PC-9 (cell line): Measurements from ENCODE around the gene SH3RF3. TPM values are rescaled to one million over a fixed set of nuclear protein-coding genes. Genes with fewer than 3 reads are reported as not detected.

ENCODE experiments used
- BruUV-seq: library from RNA; stranded (reverse); fragments of 400-500 nt; replicated peaks from 2 replicates; lab custom pipeline; 2021; lab: Mats Ljungman, UMichigan
- CTCF ChIA-PET: fragments of 300-600 bp; sonication (Branson Sonifier 250); formaldehyde crosslinking; loops from one replicate; lab custom pipeline; 2022; ENCODE audit warnings: antibody characterized with exemption; lab: Charles Lee
- POLR2A ChIA-PET: fragments of 300-600 bp; sonication (Branson Sonifier 250); formaldehyde crosslinking; loops from one replicate; lab custom pipeline; 2022; ENCODE audit warnings: antibody characterized with exemption; ENCODE audit not compliant: unreplicated experiment; lab: Charles Lee
- DNase-seq, 2 experiments: peaks; one replicate each; pipeline versions ENCODE4 v3.0.0 to v3.0.0-alpha.2; 2015 to 2022; ENCODE audit warnings: mixed read lengths in 1 of 2
- H2AFZ ChIP-seq: fragments of 200-600 bp; sonication (generic); 2 replicates; pipeline ENCODE4 v1.8.1; 2017; ENCODE audit warnings: antibody characterized with exemption
- H3F3A ChIP-seq: fragments of 200-600 bp; sonication (generic); 2 replicates; pipeline ENCODE4 v1.8.1; 2017; ENCODE audit warnings: antibody characterized with exemption, mild to moderate bottlenecking, low read depth; ENCODE audit not compliant: insufficient read depth
- H3K27ac ChIP-seq: fragments of 200-600 bp; sonication (generic); 2 replicates; pipeline ENCODE4 v1.6.1; 2016; ENCODE audit warnings: mixed run types
- H3K27me3 ChIP-seq: fragments of 200-600 bp; sonication (generic); 2 replicates; pipeline ENCODE4 v1.6.1; 2016; ENCODE audit warnings: low read depth, mixed run types; ENCODE audit not compliant: insufficient read depth
- H3K36me3 ChIP-seq: fragments of 200-600 bp; sonication (generic); 2 replicates; pipeline ENCODE4 v1.6.1; 2016; ENCODE audit warnings: low read depth, mixed run types
- H3K4me1 ChIP-seq: fragments of 200-600 bp; sonication (generic); replicated peaks from 2 replicates; pipeline ENCODE4 v1.6.1; 2016; ENCODE audit warnings: mixed run types; ENCODE audit not compliant: insufficient read depth
- H3K4me2 ChIP-seq: fragments of 200-600 bp; sonication (generic); 2 replicates; pipeline ENCODE4 v1.6.1; 2017; ENCODE audit warnings: mixed run types
- H3K4me3 ChIP-seq: fragments of 200-600 bp; sonication (generic); 2 replicates; pipeline ENCODE4 v1.6.1; 2016; ENCODE audit warnings: mixed run types
- H3K79me2 ChIP-seq: fragments of 200-600 bp; sonication (generic); 2 replicates; pipeline ENCODE4 v1.6.1; 2017; ENCODE audit warnings: low read depth, mixed run types
- H3K9me2 ChIP-seq: fragments of 200-600 bp; sonication (generic); 2 replicates; pipeline ENCODE4 v1.8.1; 2017; ENCODE audit warnings: mild to moderate bottlenecking; ENCODE audit not compliant: insufficient read depth
- H3K9me3 ChIP-seq: fragments of 200-600 bp; sonication (generic); 2 replicates; pipeline ENCODE4 v1.8.1; 2016; ENCODE audit warnings: low read depth; ENCODE audit not compliant: insufficient read depth
- H4K20me1 ChIP-seq: fragments of 200-600 bp; sonication (generic); 2 replicates; pipeline ENCODE4 v1.8.1; 2017; ENCODE audit not compliant: insufficient read depth
- EZH2 ChIP-seq: fragments of 200-600 bp; sonication (generic); IDR thresholded peaks from 2 replicates; pipeline ENCODE4 v1.8.0; 2017; ENCODE audit warnings: antibody characterized with exemption, low read depth
- intact Hi-C: fragments of 100-400 bp; cut with micrococcal nuclease; formaldehyde crosslinking; loops from one replicate; pipeline ENCODE4 v1.10.0; 2022; ENCODE audit not compliant: unreplicated experiment
- total RNA-seq: library from RNA; stranded (reverse); gene quantifications from 2 replicates; pipeline ENCODE4 v1.2.3, GENCODE V29; 2021
- TF ChIP-seq, protein P1 (sequence below): fragments of 200-600 bp; sonication (generic); conservative IDR thresholded peaks from 2 replicates; pipeline ENCODE4 v1.6.1; 2017; ENCODE audit warnings: mixed run types, antibody characterized with exemption, mild to moderate bottlenecking, moderate library complexity

Gene SH3RF3
- total RNA-seq, 1 experiment from 2014 or later: 6.1 TPM

DNA sequence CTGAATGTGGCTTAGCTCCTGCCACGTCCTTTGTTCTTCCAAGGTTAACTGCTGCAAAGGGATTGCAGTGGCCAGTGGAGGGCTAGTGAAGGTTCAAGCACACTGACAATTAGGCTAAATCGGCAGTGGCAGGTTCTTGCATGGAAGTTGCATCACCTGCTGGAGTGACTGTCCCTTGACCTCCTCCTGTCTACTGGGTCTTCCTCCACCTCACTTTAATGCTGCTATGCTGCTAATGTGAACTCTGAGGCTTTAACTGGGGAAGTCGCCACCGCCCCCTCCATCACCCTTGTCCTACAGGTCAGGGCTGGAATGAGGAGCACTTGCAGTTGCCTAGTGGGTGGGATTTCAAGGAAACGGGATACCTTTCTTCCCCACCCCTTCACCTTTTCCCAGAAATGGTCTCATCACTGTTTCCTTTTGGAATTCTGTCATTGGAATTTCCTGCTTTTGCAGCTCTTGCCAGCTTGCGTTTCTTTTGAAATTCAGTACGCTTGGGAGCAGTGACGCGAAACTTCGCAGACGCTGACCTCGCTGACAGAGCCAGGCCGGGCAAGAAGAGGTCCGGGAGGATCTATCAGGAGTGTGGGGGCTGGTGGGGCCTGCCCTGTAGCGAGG lies 150.3 kb downstream of the SH3RF3 start:
- intact Hi-C loops: no loop called here
- H3K4me3 ChIP-seq: no peak overlapping the region
- ChIA-PET CTCF (no interaction called here), POLR2A (no interaction called here)
- TF ChIP-seq, protein P1, sequence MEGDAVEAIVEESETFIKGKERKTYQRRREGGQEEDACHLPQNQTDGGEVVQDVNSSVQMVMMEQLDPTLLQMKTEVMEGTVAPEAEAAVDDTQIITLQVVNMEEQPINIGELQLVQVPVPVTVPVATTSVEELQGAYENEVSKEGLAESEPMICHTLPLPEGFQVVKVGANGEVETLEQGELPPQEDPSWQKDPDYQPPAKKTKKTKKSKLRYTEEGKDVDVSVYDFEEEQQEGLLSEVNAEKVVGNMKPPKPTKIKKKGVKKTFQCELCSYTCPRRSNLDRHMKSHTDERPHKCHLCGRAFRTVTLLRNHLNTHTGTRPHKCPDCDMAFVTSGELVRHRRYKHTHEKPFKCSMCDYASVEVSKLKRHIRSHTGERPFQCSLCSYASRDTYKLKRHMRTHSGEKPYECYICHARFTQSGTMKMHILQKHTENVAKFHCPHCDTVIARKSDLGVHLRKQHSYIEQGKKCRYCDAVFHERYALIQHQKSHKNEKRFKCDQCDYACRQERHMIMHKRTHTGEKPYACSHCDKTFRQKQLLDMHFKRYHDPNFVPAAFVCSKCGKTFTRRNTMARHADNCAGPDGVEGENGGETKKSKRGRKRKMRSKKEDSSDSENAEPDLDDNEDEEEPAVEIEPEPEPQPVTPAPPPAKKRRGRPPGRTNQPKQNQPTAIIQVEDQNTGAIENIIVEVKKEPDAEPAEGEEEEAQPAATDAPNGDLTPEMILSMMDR: no peak
- no peak for TF ChIP-seq EZH2
- H3K4me2 ChIP-seq: no peak overlapping the region; the same call in 1 of the 2 replicates
- H2AFZ ChIP-seq: no peak overlapping the region
- no peak overlapping the region for H3K27ac ChIP-seq
- no peaks in the 10 kb centered on the region for H3K79me2 ChIP-seq
- H4K20me1 ChIP-seq: peaks cover 8% of the 10 kb centered on the region; the same call in 1 of the 2 replicates
- BruUV-seq: no TSS peak
- no peaks in the 10 kb centered on the region; the same call in 1 of the 2 replicates for H3K9me2 ChIP-seq
- no peaks in the 10 kb centered on the region for H3F3A ChIP-seq
- H3K9me3 ChIP-seq: no peaks in the 10 kb centered on the region
- no peaks in the 10 kb centered on the region for H3K27me3 ChIP-seq
- H3K4me1 ChIP-seq: peaks cover 18% of the 10 kb centered on the region
- no peak for DNase-seq
- no peaks in the 10 kb centered on the region for H3K36me3 ChIP-seq

DNA sequence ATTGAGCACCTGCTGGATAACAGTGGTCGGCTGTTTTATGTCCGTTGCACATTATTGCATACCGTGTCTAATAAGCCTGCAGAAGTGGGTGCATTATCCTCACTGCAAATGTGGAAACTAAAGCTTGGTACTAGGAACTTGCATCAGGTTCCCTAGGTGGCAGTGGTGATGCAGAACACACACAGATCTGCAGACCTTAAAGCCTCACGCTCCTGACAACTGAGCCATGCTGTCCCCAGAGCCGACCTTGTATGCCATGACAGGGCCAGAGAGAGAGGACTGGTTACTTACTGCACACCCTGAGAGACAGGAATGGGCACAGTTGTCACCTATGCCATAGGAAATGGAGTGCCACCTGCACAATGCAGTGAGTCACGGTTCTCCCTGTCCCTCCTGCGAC lies 151.8 kb downstream of the SH3RF3 start:
- ChIA-PET POLR2A (no interaction called here), CTCF (no interaction called here)
- no peak overlapping the region for H2AFZ ChIP-seq
- no peak overlapping the region for H3K27ac ChIP-seq
- peaks cover 18% of the 10 kb centered on the region for H3K4me1 ChIP-seq
- H3K4me3 ChIP-seq: no peak overlapping the region
- H3K79me2 ChIP-seq: no peaks in the 10 kb centered on the region
- DNase-seq: no peak
- H3K27me3 ChIP-seq: no peaks in the 10 kb centered on the region
- no peaks in the 10 kb centered on the region; the same call in 1 of the 2 replicates for H3K9me2 ChIP-seq
- intact Hi-C loops: no loop called here
- H3F3A ChIP-seq: no peaks in the 10 kb centered on the region
- no peak for TF ChIP-seq EZH2
- TF ChIP-seq, protein P1: no peak
- no TSS peak for BruUV-seq
- no peaks in the 10 kb centered on the region for H3K36me3 ChIP-seq
- H3K4me2 ChIP-seq: no peak overlapping the region
- peaks cover 8% of the 10 kb centered on the region; the same call in 1 of the 2 replicates for H4K20me1 ChIP-seq
- H3K9me3 ChIP-seq: no peaks in the 10 kb centered on the region

DNA sequence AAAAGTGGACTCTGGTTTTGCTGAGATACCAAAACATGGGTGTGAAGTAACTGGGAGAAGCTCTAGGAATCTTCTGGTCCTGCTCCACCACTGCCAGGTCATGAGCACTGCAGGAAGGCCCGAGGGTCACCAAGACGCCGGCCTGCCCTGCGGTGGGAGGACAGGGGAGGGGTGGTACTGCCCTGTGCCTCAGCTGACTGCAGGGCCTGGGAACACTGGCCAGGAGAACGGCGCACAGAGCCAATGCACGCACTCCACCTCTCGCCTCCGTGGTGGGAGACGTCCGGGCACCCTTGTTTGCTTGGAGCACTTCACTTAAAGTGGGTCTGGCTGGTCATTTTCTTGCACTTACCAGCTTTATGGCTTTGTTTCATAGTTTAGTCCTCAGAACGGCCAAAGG lies 153.4 kb downstream of the SH3RF3 start:
- ChIA-PET POLR2A (no interaction called here), CTCF (no interaction called here)
- Histone ChIP-seq H3K4me2 (no peak overlapping the region), H3K79me2 (no peaks in the 10 kb centered on the region), H2AFZ (no peak overlapping the region), H3F3A (no peaks in the 10 kb centered on the region), H3K27me3 (no peaks in the 10 kb centered on the region), H3K9me2 (no peaks in the 10 kb centered on the region; the same call in 1 of the 2 replicates), H3K9me3 (no peaks in the 10 kb centered on the region), H3K36me3 (no peaks in the 10 kb centered on the region), H3K4me1 (peaks cover 18% of the 10 kb centered on the region), H3K4me3 (no peak overlapping the region), H3K27ac (no peak overlapping the region), H4K20me1 (peaks cover 8% of the 10 kb centered on the region; the same call in 1 of the 2 replicates)
- intact Hi-C loops: no loop called here
- DNase-seq: no peak
- TF ChIP-seq, protein P1: no peak
- TF ChIP-seq EZH2: no peak
- no TSS peak for BruUV-seq
